ENCODE results near the gene COL23A1.

COL23A1 gene

GRCh38 chr5:178277346-178277745, 312.8 kb downstream of the COL23A1 start:
- FAIRE-seq (no peak), DNase-seq (ENCODE audit: insufficient read length, low spot score) (no peak)
- TF ChIP-seq POU2F2 (IDR thresholded peaks at IDR 0.05; ENCODE audit: low read depth, low read length) (no peak), TAF1 (IDR thresholded peaks at IDR 0.05; ENCODE audit: low read depth, low read length) (no peak), SPI1 (IDR thresholded peaks at IDR 0.05; ENCODE audit: low read depth, low read length) (no peak), POLR2A (IDR thresholded peaks at IDR 0.05; ENCODE audit: low read depth, low read length) (no peak), PAX5 (IDR thresholded peaks at IDR 0.05; ENCODE audit: insufficient read depth, low read length, severe bottlenecking) (no peak), POLR2AphosphoS5 (IDR thresholded peaks at IDR 0.05; ENCODE audit: low read depth, low read length) (no peak)

- TF ChIP-seq POLR2AphosphoS5 (IDR thresholded peaks at IDR 0.05; ENCODE audit: low read depth, low read length): no peak
- FAIRE-seq (no peak), DNase-seq (ENCODE audit: insufficient read length, low spot score) (no peak)
These were observed 315.2 kb downstream of the COL23A1 start for GRCh38 chr5:178274781-178275537.

DNA sequence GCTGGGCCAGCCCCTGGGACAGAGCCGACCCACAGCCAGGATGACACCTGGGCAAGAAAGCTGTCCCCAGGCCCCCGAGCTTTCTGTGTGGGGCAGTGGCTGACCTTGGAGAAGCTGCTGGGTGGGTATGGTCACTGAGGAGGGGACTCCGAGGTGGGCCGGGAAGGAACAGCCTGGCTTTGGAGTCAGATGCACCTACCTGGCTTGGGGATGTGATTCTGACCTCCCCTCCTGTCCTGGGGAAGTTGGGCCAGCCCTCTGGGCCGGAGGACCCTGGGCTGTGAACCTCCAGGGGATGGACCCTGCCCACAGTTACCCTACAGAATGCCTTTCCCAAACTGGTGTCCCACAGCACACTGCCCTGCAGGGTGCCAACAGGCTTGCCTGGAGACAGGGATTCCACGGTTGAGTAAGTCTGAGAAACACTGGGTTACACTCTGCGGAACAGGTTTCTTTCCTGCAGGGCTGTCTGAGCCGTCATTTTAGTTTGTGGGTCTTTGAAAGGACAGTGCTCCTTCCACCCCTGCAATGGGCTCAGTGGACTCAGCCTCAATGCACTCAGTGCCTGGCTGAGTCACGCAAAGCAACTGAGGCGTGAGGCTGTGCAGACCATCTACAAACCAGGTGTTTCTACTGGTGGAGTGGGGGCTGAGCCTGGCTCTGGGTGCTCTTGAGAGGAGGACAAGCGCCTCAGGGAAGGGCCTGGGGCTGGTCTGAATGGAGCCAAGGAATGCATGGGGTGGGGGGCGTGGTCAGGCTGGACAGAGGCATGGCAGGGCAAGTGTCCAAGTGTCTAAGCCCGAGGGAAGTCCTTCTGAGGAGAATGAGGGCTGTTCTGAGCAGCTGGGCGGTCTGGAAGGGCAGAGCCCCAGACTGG, 316.3 kb downstream of the COL23A1 start:
- TF ChIP-seq POLR2A (IDR thresholded peaks at IDR 0.05; ENCODE audit: low read depth, low read length): no peak
- TF ChIP-seq SPI1 (IDR thresholded peaks at IDR 0.05; ENCODE audit: low read depth, low read length): no peak
- no peak for TF ChIP-seq POU2F2 (IDR thresholded peaks at IDR 0.05; ENCODE audit: low read depth, low read length)
- no peak for TF ChIP-seq POLR2AphosphoS5 (IDR thresholded peaks at IDR 0.05; ENCODE audit: low read depth, low read length)
- no peak for TF ChIP-seq PAX5 (IDR thresholded peaks at IDR 0.05; ENCODE audit: insufficient read depth, low read length, severe bottlenecking)
- no peak for TF ChIP-seq TAF1 (IDR thresholded peaks at IDR 0.05; ENCODE audit: low read depth, low read length)
- FAIRE-seq (no peak), DNase-seq (ENCODE audit: insufficient read length, low spot score) (no peak)

DNA sequence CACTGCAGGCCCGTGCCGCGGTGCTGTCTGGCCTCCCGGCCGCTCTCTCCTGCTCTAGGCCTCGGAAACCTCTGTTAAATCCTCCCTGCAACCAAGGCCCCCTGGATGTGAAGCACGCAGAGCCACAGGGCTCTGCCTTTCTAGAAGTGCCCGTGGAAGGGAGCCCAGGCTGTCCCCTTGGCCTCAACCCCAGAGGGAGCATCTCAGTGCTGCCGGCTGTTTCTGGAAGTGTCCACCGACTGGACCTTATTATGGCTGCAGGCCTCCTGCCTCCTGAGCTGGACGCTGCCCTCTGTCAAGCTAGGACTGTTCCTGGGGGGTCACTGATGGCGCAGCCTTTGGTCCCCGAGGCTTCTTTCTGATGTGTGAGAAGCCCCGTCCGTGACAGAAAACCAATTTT, 317.2 kb downstream of the COL23A1 start:
- TF ChIP-seq SPI1 (IDR thresholded peaks at IDR 0.05; ENCODE audit: low read depth, low read length) (no peak), POLR2AphosphoS5 (IDR thresholded peaks at IDR 0.05; ENCODE audit: low read depth, low read length) (no peak)
- DNase-seq (ENCODE audit: insufficient read length, low spot score): no peak
- FAIRE-seq: no peak

GRCh38 chr5:178272591-178272990, 317.6 kb downstream of the COL23A1 start:
- TF ChIP-seq POU2F2 (IDR thresholded peaks at IDR 0.05; ENCODE audit: low read depth, low read length) (no peak), POLR2AphosphoS5 (IDR thresholded peaks at IDR 0.05; ENCODE audit: low read depth, low read length) (no peak), TAF1 (IDR thresholded peaks at IDR 0.05; ENCODE audit: low read depth, low read length) (no peak), SPI1 (IDR thresholded peaks at IDR 0.05; ENCODE audit: low read depth, low read length) (no peak), POLR2A (IDR thresholded peaks at IDR 0.05; ENCODE audit: low read depth, low read length) (no peak), PAX5 (IDR thresholded peaks at IDR 0.05; ENCODE audit: insufficient read depth, low read length, severe bottlenecking) (no peak)
- FAIRE-seq: no peak
- DNase-seq (ENCODE audit: insufficient read length, low spot score): no peak

DNA sequence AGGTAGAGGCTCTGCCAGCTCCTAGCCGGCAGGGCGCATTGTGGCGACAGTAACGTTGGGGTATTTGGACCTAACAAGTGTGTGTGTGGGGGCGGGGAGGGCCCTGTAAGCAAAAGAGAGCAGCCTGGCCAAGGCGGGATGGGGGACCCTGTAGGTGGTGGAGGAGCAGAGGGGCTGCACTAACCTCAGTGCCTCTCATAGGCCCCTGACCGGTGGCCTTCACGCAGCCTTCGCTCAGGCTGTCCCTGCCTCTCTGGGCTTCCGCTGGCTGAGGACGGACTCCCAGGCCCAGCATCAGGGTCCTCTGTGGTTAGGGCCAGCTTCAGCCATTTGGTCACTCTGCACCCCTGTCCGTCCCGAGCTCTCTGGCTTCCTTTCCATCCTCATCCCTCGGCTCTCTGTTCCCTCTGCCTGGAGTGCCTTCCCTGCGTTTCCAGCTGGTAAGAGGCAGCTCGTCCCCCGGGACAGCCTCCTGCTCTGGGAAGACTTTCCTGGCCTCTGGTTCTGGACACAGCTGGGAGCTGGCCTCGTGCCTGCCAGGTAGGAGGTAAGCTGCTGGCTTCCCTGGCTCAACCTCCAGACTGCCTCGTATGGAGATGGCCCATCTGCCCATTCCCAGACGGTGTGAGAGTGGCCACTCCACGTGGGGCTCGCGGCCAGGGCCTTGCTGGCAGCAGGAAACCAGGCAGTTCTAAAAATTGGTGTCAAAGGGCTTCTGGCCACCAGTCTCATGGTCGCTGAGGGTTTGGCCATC, 318.3 kb downstream of the COL23A1 start:
- TF ChIP-seq POU2F2 (IDR thresholded peaks at IDR 0.05; ENCODE audit: low read depth, low read length) (no peak), PAX5 (IDR thresholded peaks at IDR 0.05; ENCODE audit: insufficient read depth, low read length, severe bottlenecking) (no peak)
- no peak for FAIRE-seq
- no peak for DNase-seq (ENCODE audit: insufficient read length, low spot score)

GRCh38 chr5:178271231-178271630, 319.0 kb downstream of the COL23A1 start:
- TF ChIP-seq POLR2AphosphoS5 (IDR thresholded peaks at IDR 0.05; ENCODE audit: low read depth, low read length): no peak
- no peak for TF ChIP-seq SPI1 (IDR thresholded peaks at IDR 0.05; ENCODE audit: low read depth, low read length)
- no peak for TF ChIP-seq PAX5 (IDR thresholded peaks at IDR 0.05; ENCODE audit: insufficient read depth, low read length, severe bottlenecking)
- TF ChIP-seq TAF1 (IDR thresholded peaks at IDR 0.05; ENCODE audit: low read depth, low read length): no peak
- TF ChIP-seq POU2F2 (IDR thresholded peaks at IDR 0.05; ENCODE audit: low read depth, low read length): no peak
- TF ChIP-seq POLR2A (IDR thresholded peaks at IDR 0.05; ENCODE audit: low read depth, low read length): no peak
- DNase-seq (ENCODE audit: insufficient read length, low spot score) (no peak), FAIRE-seq (no peak)

DNA sequence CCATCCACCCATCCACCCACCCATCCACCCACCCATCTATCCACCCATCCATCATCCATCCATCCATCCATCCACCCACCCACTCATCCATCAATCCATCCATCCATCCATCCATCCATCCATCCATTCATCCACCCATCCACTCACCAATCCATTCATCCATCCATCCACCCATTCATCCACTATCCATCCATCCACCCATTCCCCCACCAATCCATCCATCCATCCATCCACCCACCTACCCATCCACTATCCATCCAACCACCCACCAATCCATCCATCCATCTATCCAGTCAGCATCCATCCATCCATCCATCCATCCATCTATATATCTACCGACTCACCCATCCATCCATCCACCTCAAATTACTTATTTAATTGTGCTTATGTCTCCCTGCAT, 320.7 kb downstream of the COL23A1 start:
- TF ChIP-seq TAF1 (IDR thresholded peaks at IDR 0.05; ENCODE audit: low read depth, low read length) (no peak), POLR2AphosphoS5 (IDR thresholded peaks at IDR 0.05; ENCODE audit: low read depth, low read length) (no peak), PAX5 (IDR thresholded peaks at IDR 0.05; ENCODE audit: insufficient read depth, low read length, severe bottlenecking) (no peak), SPI1 (IDR thresholded peaks at IDR 0.05; ENCODE audit: low read depth, low read length) (no peak), POU2F2 (IDR thresholded peaks at IDR 0.05; ENCODE audit: low read depth, low read length) (no peak), POLR2A (IDR thresholded peaks at IDR 0.05; ENCODE audit: low read depth, low read length) (no peak)
- FAIRE-seq: no peak

GRCh38 chr5:178267876-178268275, 322.3 kb downstream of the COL23A1 start:
- TF ChIP-seq TAF1 (IDR thresholded peaks at IDR 0.05; ENCODE audit: low read depth, low read length): no peak
- no peak for TF ChIP-seq SPI1 (IDR thresholded peaks at IDR 0.05; ENCODE audit: low read depth, low read length)
- no peak for TF ChIP-seq POU2F2 (IDR thresholded peaks at IDR 0.05; ENCODE audit: low read depth, low read length)
- no peak for TF ChIP-seq POLR2AphosphoS5 (IDR thresholded peaks at IDR 0.05; ENCODE audit: low read depth, low read length)
- TF ChIP-seq POLR2A (IDR thresholded peaks at IDR 0.05; ENCODE audit: low read depth, low read length): no peak
- FAIRE-seq (no peak), DNase-seq (ENCODE audit: insufficient read length, low spot score) (no peak)

More for the DNA sequence above, 320.7 kb downstream of the COL23A1 start:
- DNase-seq (ENCODE audit: insufficient read length, low spot score): no peak
